SK-N-SH treated with all-trans-retinoic acid at 6 μM for 48 hours (cell line): Measurements from ENCODE around the gene ARHGEF1.

Experiments used
- CSDC2 ChIP-seq: fragments of 250-450 bp; sonication (Bioruptor Pico); IDR thresholded peaks from 2 replicates; pipeline ENCODE4 v1.5.0; 2020; ENCODE audit warnings: mild to moderate bottlenecking, moderate library complexity
- ESRRG ChIP-seq: fragments of 250-450 bp; sonication (Bioruptor Pico); IDR thresholded peaks from 2 replicates; pipeline ENCODE4 v1.6.1; 2021; ENCODE audit warnings: mild to moderate bottlenecking
- PPARA ChIP-seq: fragments of 250-450 bp; sonication (Bioruptor Pico); IDR thresholded peaks from 2 replicates; pipeline ENCODE4 v1.5.0; 2020; ENCODE audit warnings: mild to moderate bottlenecking, borderline replicate concordance
- SNAI2 ChIP-seq: fragments of 250-450 bp; sonication (Bioruptor Pico); IDR thresholded peaks from 2 replicates; pipeline ENCODE4 v1.5.0; 2020; ENCODE audit warnings: mild to moderate bottlenecking, moderate library complexity
- TF ChIP-seq, protein P1 (sequence below): fragments of 250-450 bp; sonication (Bioruptor Pico); IDR thresholded peaks from 2 replicates; pipeline ENCODE4 v1.8.0; 2020; ENCODE audit warnings: mild to moderate bottlenecking, moderate library complexity, borderline replicate concordance

DNA sequence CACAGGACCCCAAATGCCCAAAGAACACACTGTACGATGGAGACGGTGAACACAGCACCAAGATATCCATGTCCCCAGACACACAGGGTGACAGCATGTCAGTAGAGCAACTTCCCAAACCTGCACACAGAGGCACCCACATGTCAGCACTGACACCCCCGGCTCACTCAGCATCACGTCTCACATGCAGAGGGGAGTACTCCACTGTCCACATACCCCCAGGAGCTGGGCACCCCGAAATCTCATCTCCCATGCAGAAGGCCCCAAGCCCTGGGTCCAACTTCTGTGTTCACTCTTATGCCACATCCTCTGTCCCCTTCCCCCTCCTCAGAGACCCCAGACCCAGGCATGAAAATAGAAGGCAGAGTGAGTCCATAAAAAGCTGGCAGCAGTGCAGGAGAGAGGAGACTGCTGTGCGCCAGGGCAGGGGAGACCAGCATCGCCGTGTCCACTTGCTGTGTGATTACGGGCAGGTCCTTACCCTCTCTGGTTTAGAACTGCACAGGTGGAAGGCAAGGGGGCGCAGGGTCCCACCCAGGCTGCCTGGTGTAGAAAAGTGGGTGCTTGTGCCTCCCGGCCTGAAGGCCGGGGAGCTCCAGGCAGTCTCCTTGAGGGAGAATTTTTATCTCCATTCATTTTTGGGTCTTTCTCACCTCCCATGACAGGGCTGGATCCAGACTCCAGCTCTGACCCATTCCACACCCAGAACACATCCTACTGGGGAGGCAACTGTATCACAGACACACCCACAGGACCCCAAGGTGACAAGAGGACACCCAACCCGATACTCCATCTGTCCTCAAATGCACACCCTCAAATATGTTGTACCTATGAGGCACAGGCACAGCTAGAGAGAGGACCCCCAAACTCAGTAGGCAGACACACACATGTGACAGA, 28.3 kb downstream of the ARHGEF1 start:
- no peak for TF ChIP-seq CSDC2
- no peak for TF ChIP-seq SNAI2
- TF ChIP-seq PPARA (CRISPR knock-in tag): no peak
- TF ChIP-seq ESRRG (CRISPR knock-in tag): no peak
- TF ChIP-seq, protein P1, sequence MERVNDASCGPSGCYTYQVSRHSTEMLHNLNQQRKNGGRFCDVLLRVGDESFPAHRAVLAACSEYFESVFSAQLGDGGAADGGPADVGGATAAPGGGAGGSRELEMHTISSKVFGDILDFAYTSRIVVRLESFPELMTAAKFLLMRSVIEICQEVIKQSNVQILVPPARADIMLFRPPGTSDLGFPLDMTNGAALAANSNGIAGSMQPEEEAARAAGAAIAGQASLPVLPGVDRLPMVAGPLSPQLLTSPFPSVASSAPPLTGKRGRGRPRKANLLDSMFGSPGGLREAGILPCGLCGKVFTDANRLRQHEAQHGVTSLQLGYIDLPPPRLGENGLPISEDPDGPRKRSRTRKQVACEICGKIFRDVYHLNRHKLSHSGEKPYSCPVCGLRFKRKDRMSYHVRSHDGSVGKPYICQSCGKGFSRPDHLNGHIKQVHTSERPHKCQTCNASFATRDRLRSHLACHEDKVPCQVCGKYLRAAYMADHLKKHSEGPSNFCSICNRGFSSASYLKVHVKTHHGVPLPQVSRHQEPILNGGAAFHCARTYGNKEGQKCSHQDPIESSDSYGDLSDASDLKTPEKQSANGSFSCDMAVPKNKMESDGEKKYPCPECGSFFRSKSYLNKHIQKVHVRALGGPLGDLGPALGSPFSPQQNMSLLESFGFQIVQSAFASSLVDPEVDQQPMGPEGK (CRISPR knock-in tag): no peak
